Lung microvascular endothelial cell (primary cell): ENCODE results near the gene KIF26B. TPM values are rescaled to one million over a fixed set of nuclear protein-coding genes. Genes with fewer than 3 reads are reported as not detected.

Source experiments
- DNase-seq, 2 donors: peaks; one replicate each; pipeline versions ENCODE4 v3.0.0 to v3.0.0-alpha.2; 2010; ENCODE audit warnings: low read depth in 2 of 2
- total RNA-seq: library from RNA; depleted of rRNA; stranded (reverse); fragments of >200 nt; gene quantifications from 2 replicates; pipeline ENCODE4 v1.2.1, GENCODE V29; 2014

Gene KIF26B
- total RNA-seq, 1 donor from 2014 or later = 1.4 TPM

- no peak for DNase-seq
These were observed 52.4 kb downstream of the KIF26B start for GRCh38 chr1:245207056-245207638.

GRCh38 chr1:245207801-245208200, 53.0 kb downstream of the KIF26B start:
- no peak for DNase-seq

GRCh38 chr1:245209658-245210435, 55.1 kb downstream of the KIF26B start:
- DNase-seq = no peak

GRCh38 chr1:245211035-245211749, 56.4 kb downstream of the KIF26B start:
- no peak for DNase-seq

GRCh38 chr1:245211761-245212160, 57.0 kb downstream of the KIF26B start:
- DNase-seq = no peak

- DNase-seq = no peak
These were observed 57.5 kb downstream of the KIF26B start for GRCh38 chr1:245212221-245212710.

GRCh38 chr1:245213066-245213831, 58.5 kb downstream of the KIF26B start:
- DNase-seq = no peak

- no peak for DNase-seq
These were observed 60.3 kb downstream of the KIF26B start for GRCh38 chr1:245215071-245215470.

- no peak for DNase-seq
These were observed 61.8 kb downstream of the KIF26B start for GRCh38 chr1:245216366-245217115.

GRCh38 chr1:245217853-245218608, 63.2 kb downstream of the KIF26B start:
- no peak for DNase-seq

- no peak for DNase-seq
These were observed 65.7 kb downstream of the KIF26B start for GRCh38 chr1:245220381-245220985.

- no peak for DNase-seq
These were observed 67.0 kb downstream of the KIF26B start for GRCh38 chr1:245221805-245222204.

- no peak for DNase-seq
These were observed 68.3 kb downstream of the KIF26B start for GRCh38 chr1:245222931-245223595.

- peak in 1 of 2 donors; percentile 24 for DNase-seq
These were observed 70.8 kb downstream of the KIF26B start for GRCh38 chr1:245225322-245226202.

GRCh38 chr1:245226203-245226499, 71.4 kb downstream of the KIF26B start:
- DNase-seq = no peak

GRCh38 chr1:245229051-245229450, 74.3 kb downstream of the KIF26B start:
- DNase-seq = no peak

GRCh38 chr1:245232931-245233330, 78.1 kb downstream of the KIF26B start:
- no peak for DNase-seq
